K562 (cell line): ENCODE data around the gene SPRTN. TPM values are rescaled to one million over a fixed set of nuclear protein-coding genes. Genes with fewer than 3 reads are reported as not detected.

Experiments used
- ATF1 ChIP-seq, 2 experiments: fragments of 450-650 bp in 1 of 2; IDR thresholded peaks; 2 replicates each; pipeline ENCODE4 v1.6.1; 2016; ENCODE audit warnings: missing compliant biosample characterization in 1 of 2, missing genetic modification characterization in 1 of 2
- ATF3 ChIP-seq, 2 experiments: fragments of 450-650 bp in 1 of 2; sonication (generic) in 1 of 2; formaldehyde crosslinking in 1 of 2; IDR thresholded peaks in 1 of 2; conservative IDR thresholded peaks in 1 of 2; 2 replicates each; pipeline versions ENCODE4 v1.6.1 to v1.8.1; 2016 to 2023; ENCODE audit warnings: mild to moderate bottlenecking in 2 of 2, moderate library complexity in 2 of 2, inconsistent platforms in 1 of 2, missing genetic modification reagents in 1 of 2
- BDP1 ChIP-seq: IDR thresholded peaks from 3 replicates; pipeline ENCODE4 v1.6.1; 2011; ENCODE audit not compliant: insufficient read length, insufficient read depth
- CHD2 ChIP-seq: IDR thresholded peaks from 2 replicates; pipeline ENCODE4 v1.6.1; 2011; ENCODE audit warnings: low read depth, low read length
- HOXB6 ChIP-seq: fragments of 250-450 bp; sonication (Bioruptor Pico); IDR thresholded peaks from 2 replicates; pipeline ENCODE4 v1.5.1; 2022; ENCODE audit warnings: mild to moderate bottlenecking, borderline replicate concordance
- IRF1 ChIP-seq: sonication (generic); formaldehyde crosslinking; IDR thresholded peaks from 2 replicates; pipeline ENCODE4 v1.8.0; 2022; ENCODE audit warnings: missing genetic modification reagents, mild to moderate bottlenecking, borderline replicate concordance
- KDM1A ChIP-seq, 2 experiments: fragments of 450-650 bp; IDR thresholded peaks; 2 replicates each; pipeline ENCODE4 v1.6.1; 2016; ENCODE audit warnings: mild to moderate bottlenecking in 2 of 2
- MTA3 ChIP-seq: fragments of 450-650 bp; formaldehyde crosslinking; IDR thresholded peaks from 2 replicates; pipeline ENCODE4 v1.6.1; 2017; ENCODE audit warnings: mild to moderate bottlenecking, borderline replicate concordance
- SAFB ChIP-seq: fragments of 200-400 bp; formaldehyde crosslinking; IDR thresholded peaks from 2 replicates; pipeline ENCODE4 v1.6.1; 2017; ENCODE audit warnings: low read depth, low read length, borderline replicate concordance
- polyA plus RNA-seq, 8 experiments: library from polyadenylated mRNA; depleted of rRNA in 4 of 8; stranded (reverse) in 5 of 8; unstranded in 3 of 8; fragments of >200 nt; fragmentation: Nextera tagmentation in 2 of 8; fragmentation: Illumina TruSeq in 1 of 8; extraction: Ambion mirVana in 2 of 8; extraction: Trizol in 1 of 8; gene quantifications; 2 replicates each; pipeline versions ENCODE4 v1.2.1 to v1.2.3, GENCODE V29; 2011 to 2014; ENCODE audit warnings: inconsistent platforms in 1 of 8, missing spikeins in 1 of 8
- total RNA-seq, 7 experiments: library from RNA; depleted of rRNA in 6 of 7; stranded (reverse); fragments of >200 nt in 6 of 7; fragmentation: Illumina TruSeq in 2 of 7; extraction: Trizol in 2 of 7; gene quantifications; 2 replicates each; pipeline versions ENCODE4 v1.2.1 to v1.2.3, GENCODE V29; 2011 to 2021; ENCODE audit warnings: low replicate concordance in 1 of 7

Gene SPRTN
- total and polyA plus RNA-seq, 9 of the 15 experiments (the other 6 are each of a cell fraction or from before 2014, with no cell fraction given) = 8.1 to 32.5 (median 21.2) TPM

- TF ChIP-seq IRF1 (CRISPR knock-in tag) (no peak), KDM1A (IDR thresholded peaks at IDR 0.05) (peak in 1 of 2 experiments; percentile 16; a peak in 1 of 4 replicates), BDP1 (no peak), ATF1 (CRISPR knock-in tag; IDR thresholded peaks at IDR 0.05) (no peak), ATF1 (tag; IDR thresholded peaks at IDR 0.05) (peak; percentile 38; the same call in 1 of the 2 replicates), MTA3 (no peak), ATF3 (IDR thresholded peaks at IDR 0.05) (peak; percentile 76), ATF3 (CRISPR knock-in tag; conservative IDR thresholded peaks at IDR 0.05) (no peak), CHD2 (no peak), HOXB6 (CRISPR knock-in tag) (no peak), SAFB (no peak)
These were observed 57.2 kb downstream of the SPRTN start (continued) for GRCh38 chr1:231395076-231395997.
